ENCODE measurements around the gene KCNQ2.

KCNQ2 gene

DNA sequence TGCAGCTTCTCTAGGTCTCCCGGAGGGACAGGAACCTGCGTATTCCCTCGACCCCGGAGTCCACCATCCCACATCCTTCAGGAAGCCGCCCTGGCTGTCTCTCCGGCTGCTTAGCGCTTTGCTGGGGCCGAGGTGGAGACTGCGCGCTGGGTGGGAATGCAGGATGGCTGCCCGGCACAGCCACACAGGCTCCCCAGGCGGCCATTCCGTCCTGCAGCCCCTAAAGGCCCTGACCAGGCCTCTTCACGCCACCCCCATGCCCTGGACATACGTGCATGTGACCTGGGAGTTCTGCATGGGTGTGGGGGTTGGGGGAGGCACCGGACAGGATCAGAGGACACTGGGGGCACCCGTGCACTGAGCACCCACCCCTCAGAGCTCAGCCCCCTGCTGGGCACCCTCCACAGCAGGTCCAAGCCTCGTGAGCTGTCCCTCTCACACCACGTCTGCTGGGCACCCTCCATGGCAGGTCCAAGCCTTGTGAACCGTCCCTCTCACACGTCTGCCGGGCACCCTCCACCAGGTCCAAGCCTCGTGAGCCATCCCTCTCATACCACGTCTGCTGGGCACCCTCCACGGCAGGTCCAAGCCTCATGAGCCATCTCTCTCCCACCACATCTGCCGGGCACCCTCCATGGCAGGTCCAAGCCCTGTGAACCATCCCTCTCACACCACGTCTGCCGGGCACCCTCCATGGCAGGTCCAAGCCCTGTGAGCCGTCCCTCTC is 70.9 kb downstream of the KCNQ2 start:
- peak; percentile 23 for DNase-seq

DNA sequence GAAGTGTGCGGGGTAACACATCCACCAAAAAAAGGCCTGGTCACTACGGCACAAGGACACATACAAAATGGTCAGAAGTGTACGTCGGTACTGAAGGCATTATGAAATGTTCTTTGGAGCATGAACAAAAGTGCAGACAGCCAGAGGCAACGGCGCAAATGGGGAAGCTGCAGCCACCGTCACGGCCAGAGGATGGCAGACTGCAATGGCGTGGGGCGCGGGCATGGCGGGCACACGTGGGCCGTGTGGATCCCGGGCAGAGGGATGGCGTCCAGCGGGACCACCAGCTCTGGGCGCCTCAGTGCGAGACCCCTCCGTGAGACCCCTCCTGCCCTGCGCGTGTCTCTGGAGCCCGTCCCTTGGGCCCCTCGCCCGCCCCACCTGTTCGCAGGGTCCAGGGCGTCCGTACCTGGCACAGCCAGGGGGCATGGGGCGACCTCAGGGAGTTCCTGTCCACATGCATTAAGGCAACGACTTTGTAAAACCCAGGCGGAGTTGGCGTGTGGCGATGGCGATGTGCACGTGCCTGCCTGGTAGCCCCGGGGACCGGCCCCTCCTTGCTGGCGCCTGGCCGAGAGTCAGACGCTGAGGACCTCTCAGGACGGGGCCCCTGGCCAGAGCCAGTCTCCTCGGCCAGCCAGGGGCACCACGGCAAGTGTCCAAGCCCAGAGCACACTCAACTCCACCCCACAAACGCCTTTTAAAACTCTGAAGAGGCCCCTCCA is 71.8 kb downstream of the KCNQ2 start:
- peak; percentile 45 for DNase-seq

DNA sequence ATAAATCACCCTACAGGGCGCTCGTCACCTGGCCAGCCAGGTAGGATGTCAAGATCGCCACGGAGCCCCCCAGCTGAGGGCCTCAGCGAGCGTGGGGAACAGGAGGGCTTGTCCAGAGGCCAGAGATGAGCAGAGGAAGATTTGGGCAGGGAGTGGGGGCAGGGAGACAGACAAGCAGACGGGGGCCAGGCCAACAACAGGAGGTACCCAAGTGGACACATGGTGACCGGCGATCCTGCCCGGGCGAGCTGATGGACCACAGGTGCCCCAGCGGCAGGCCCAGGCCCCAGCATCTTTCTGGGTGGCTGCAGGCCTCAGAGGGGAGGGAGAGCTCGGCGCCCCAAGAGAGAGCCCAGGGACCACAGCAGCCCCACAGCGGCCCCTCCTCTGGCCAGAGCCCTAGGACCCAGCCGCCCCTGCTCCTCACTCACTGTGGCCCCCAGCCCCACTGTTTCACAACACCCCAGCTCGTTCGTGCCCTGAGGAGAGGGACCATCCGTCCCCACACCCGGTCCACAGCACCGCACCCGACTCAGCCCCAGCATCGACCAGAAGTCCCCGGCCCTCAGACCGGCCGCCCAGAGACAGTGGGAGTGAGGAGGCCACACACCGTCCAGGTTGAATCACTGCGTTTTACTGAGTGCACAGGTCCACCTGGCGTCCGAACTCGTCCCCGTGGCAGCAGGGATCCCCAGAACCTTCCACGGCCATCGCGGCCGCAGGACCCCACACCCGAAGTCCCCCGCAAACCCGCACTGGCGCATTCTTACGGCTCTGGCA is 72.7 kb downstream of the KCNQ2 start:
- DNase-seq, result peak; percentile 14

DNA sequence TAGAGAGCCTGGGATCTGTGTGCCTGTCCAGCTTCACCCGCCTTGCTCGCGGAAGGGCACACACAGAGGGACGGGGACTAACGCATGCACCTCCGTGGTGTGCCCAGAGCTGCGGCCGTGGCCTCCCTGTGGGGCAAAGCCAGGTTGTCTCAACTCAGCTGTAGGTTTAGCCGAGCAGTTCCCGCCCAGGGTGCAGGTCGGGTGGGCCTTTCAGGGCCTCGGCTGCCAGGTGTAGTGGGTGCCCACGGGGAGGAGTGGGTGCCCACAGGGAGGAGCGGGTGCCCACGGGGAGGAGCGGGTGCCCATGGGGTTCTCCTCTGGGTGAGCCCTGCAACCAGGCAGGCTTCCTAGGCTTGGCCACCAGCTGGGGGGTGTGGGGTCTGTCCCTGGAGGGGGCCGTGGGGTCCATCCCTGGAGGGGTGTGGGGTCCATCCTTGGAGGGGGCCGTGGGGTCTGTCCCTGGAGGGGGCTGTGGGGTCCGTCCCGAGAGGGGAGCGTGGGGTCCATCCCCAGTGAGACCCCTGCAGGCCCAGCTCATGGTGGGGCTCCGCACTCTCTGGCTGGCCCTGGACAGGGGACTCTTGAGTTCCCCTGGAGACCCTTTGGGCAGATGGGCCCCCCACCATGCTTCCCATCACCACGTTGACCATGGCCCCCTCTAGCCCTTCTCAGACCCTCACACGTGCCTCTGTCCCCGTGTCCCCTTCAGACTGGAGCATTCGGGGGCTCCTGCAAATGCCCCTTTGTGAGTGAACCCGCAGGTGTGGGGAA is 73.5 kb downstream of the KCNQ2 start:
- DNase-seq, result no peak

DNA sequence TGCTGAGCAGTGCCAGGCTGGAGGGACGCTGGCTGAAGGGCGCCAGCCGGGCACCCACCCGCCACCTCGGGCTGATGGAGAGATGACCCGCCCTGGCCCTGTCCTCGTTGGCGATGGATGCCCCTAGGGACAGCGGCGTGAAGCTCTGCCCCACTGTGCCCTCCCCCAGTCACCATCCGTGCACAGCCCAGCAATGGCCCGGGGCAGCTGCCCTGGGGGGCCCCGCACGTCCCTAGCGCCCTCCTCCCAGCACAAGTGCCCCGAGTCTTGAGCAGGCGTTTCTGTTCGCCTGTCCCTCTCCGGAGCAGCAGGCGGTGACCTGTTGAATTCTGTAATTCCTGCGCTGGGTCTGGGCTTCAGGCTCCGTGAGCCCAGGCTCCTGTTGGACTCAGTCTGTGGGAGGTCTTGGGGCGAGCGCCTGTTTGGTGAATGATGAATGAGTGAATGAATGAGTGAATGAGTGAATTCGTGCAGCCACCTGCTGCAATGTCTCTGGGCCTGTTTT is 74.5 kb downstream of the KCNQ2 start:
- peak; percentile 3 for DNase-seq

DNA sequence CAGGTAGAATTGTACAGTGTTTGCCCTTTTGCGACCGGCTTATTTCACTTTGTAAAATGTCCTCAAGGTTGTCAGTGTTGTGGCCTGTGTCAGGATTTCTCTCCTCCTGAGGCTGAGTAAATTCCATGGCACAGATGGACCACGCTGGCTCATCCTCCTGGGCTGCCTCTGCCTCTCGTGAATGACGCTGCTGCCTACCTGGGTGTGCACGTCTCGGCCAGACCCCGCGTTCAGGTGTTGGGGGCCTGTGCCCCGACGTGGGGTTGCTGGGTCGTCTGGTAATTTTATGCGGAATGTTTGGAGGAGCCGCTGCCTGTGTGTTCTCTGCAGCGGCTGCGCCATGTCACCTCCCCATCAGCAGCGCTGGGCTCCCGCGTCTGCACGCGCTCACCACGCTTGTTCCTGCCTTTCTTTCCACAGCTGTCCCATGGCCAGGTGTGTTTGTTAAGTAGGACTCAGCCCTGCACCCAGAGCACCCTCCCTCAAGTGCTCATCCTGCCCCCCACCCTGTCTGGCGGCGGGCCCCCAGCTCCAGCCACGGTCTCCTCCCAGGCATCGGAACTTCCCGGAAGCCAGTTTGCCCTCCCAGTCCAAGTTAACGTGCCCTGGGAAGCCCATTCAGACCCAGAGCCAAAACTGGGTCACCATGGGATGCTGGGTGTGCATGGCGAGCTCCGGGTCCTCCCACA is 75.2 kb downstream of the KCNQ2 start:
- DNase-seq, result peak; percentile 11

DNA sequence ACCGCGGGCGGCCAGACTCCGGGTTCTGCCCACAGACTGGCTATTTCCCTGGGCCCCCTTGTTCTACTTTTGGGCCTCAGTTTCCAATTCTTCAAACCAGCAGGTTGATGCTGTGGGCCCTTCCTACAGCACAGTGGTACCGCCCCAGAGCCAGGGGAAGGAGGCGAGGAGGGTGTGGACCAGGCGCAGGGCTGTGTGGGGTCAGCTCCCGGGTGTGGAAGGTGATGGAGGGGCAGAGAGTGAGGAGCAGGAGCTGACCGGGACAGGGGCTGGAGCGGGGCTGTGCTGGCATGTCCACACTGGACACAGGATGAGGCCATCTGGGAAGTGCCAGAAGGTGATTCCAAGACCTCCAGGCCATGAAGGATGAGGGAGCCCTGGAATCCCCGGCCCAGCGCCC is 76.2 kb downstream of the KCNQ2 start:
- no peak for DNase-seq

DNA sequence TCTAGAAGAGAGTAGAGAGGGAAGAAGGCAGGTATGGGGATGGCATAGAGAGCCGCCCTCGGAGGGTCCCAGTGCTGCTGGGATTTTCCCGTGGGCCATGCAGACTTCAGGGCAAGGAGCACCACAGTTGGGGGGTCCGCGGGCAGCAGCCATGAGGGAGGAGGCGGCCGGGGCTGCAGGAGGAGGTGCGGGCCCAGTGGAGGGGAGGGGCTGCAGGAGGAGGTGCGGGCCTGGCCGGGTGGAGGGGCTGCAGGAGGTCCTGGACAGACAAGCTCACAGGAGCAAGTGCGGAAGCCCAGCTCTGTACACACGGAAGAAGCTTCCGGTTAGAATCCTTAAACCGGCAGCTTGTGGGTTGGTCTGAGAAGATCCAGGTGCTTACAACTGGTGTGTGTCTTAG is 76.7 kb downstream of the KCNQ2 start:
- DNase-seq, result no peak

DNA sequence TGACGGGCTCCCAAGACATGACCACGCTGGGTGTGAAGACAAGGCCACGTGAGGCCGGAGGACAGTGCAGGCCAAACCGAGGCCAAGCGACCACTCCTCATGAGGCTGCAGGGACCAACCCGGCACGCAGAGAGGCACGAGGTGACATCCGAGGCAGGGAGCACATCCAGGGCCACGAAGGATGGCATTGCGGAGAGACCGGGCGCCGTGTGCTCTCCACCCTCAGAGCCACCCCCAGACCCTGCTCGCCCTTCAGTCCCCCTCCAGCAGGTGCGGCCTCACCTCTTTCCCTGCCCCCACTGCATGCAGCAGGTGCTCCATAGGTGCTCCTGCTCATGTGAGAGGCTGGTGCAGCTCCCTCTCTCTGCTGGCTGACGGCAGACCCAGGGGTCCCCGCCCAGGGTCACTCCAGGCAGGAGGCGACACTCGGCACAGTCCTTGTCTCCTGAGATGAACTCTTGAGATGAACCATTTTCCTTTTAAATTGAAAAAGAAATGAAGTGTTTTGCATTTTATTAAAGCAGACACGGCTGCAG is 77.5 kb downstream of the KCNQ2 start:
- no peak for DNase-seq

DNA sequence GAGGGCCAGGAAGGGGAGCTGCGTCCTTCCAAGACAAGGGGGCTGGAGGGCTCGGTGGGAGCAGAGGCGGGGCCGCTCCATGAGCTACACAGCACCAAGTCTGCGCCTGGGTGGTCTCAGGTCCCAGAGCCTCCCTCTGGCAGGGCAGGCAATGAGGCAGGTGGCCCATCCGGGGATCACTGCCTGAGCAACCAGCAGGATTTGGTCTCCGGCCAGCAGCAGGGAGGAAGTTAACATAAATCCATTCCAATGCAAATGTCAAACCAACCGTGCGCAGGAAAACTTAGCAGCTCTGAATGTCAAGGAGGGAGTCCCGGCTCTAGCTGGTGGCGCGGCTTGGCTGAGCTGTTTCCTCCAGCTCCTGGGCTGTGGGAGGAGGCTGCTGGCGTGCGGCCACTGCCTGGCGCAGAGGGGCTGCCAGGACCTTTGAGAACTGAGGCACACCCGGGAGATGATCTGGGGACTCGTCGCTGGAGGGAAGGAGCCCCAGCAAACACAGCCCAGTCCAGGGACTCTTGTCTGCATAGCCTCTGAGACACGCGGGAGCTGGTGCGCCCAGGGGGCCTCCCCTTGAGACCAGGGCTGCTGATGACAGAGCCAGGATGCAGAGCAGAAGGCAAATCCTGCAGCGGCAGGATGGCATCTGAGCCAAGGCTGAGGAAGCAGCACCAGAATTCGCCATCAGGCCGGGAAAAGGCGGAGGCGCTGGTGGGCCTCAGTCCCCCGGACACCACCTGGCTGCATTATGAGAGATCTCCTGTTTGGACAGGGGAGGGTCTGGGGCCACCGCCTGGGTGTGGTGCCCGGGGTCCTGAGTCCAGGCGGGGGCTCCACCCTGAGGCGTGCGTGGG is 78.2 kb downstream of the KCNQ2 start:
- peak; percentile 56 for DNase-seq

DNA sequence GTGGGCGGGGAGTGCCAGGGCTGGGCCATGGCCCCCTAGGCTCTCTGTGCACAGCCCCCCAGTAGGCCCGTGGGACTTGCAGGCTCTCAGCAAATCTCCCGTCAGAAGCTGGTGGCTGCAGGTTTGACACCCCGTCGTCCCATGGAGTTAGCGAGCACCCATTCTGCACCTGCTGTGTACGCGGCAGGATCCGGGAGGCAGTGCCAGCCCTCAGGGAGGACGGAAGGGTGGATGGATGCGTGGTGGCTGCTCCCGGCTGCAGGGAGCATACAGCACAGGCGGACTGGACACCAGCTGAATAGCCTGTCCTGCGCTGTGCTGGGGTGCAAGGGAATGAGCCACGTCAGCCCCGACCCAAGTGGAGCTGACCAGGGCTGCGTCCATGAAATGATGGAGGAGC is 78.9 kb downstream of the KCNQ2 start:
- peak; percentile 27 for DNase-seq

DNA sequence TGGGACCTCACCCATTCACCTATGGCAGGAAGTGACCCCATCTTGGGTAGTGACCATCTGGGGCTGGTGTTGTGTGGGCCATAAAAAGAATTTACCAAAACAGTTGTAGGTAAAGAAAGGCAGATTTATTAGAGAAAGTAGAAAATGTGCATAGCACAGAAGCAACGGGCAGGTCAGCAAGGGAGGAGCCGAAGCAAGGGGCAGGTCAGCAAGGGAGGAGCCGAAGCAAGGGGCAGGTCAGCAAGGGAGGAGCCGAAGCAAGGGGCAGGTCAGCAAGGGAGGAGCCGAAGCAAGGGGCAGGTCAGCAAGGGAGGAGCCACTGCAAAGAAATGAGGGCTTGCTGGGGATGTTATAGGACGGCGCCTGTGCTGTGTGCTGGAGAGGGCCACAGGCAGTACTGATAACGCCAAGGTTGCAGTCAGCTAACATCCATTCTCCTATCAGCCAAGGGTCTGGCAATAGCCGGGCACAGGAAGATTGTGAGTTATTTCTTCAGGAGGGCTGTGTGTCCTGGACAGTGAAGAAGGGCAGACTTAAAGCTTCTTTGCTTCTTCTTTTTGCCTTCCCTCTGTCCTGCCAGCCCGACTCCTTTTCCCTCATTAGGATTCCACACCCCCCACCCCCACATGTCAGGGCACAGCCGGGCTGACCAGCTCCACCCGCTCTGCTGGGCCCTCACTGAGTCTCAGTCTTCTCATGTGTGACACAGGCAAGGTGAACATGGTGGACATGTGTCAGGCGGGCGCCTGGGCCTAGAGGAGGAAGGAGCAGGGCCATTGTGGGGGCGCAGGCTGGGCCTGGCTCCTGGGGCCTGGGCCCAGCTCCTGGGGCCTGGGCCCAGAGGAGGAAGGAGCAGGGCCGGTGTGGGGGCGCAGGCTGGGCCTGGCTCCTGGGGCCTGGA is 79.7 kb downstream of the KCNQ2 start:
- no peak for DNase-seq

DNA sequence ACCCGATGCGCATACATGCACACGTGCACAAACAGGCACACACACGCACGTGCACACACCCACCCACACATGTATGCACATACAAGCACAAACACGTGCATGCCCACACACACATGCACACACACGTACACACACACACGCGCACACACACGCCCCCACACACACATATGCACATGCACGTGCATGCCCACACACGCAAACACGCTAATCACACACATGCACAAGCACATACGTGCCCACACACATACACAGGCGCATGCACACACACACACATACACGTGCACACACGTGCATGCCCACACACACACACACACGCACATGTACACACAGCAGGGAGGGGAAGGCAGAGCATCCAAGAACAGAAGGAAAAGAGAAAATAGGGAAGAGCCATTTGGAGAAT is 84.5 kb downstream of the KCNQ2 start:
- DNase-seq, result no peak

DNA sequence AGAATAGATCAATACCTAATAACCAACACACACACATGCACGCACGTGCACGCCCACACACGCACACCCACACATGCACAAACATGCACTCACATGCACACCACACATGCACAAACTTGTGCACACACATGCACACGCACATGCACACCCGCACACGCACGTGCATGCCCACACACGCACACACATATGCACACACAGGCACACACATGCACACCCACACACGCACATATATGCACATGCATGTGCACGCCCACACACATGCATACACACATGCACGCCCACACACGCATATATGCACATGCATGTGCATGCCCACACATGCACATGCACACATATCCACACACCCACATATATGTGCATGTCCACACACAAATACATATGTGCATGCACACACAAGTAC is 85.1 kb downstream of the KCNQ2 start:
- no peak for DNase-seq

DNA sequence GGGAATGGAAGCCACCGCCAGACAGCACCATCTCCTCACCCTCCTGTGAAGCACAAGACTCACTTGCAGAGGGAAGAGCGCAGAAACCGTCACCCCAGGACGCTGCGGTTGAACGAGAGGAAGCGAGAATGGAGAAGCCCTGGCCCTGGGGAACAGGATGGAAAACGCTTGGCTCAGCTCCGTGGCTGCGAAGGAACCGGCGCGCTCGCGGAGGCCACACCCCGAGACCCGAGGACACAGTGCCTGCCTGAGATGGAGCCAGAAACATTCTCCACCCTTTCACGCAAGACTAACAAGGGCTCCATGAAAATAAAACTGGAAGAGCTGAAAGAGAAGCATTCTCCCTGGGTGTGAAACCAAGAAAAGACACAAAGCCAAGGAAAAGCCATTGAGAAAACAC is 86.0 kb downstream of the KCNQ2 start:
- DNase-seq, result no peak

DNA sequence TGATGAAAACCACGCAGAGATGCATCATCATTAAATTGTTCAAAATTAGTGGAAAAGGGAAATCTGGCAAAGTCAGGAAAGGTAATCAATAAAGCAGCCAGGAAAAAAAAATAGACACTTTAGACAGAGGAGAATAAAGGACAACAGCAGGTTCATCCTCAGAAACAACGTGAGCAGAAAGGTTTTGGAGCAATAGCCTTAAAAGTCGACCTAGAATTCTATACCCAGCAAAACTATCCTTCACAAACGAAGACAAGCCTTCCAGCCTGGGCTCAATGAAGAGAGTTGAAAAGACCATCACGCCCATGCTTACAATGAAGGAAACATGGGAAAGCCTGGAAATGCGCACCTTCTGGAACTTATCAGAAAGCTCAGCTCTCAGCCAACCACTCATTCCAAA is 86.6 kb downstream of the KCNQ2 start:
- no peak for DNase-seq

DNA sequence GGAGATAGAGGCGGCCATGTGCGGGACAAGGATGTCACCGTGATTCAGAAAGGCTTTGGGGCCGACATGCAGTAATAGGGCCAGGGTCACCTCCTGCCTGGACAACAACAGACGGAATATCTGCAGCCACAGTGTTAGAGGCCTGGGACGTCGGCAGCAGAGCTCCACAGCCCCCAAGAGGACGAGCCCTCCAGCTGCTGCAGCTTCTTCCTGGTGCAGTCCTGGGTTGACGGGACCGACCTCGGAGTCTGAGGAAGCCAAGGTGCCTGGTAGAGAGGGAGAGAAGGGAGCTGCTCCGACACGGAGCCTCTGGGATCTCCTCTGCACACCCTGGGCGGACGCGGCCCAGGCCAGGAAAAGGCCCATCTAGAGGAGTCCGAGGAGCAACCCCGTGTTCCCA is 88.1 kb downstream of the KCNQ2 start:
- no peak for DNase-seq

DNA sequence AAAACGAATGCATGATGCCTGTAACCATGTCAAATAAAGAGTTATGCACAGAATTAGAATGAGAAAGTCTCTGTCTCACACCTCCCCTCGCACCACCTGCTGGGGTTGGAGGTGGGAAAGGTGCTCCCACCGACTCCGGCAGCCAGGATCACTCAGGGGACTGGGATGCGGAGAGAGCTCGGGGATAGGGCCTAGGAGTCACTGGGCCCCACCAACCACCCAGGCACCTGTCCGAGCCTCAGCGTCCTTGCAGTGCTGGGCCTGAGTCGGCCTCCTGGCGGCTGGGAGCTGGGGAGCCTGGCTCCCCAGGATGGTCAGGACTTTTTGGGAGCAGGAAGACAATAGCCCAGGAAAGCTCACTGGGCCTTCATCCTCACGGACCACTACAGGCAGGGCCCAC is 88.9 kb downstream of the KCNQ2 start:
- DNase-seq, result no peak

DNA sequence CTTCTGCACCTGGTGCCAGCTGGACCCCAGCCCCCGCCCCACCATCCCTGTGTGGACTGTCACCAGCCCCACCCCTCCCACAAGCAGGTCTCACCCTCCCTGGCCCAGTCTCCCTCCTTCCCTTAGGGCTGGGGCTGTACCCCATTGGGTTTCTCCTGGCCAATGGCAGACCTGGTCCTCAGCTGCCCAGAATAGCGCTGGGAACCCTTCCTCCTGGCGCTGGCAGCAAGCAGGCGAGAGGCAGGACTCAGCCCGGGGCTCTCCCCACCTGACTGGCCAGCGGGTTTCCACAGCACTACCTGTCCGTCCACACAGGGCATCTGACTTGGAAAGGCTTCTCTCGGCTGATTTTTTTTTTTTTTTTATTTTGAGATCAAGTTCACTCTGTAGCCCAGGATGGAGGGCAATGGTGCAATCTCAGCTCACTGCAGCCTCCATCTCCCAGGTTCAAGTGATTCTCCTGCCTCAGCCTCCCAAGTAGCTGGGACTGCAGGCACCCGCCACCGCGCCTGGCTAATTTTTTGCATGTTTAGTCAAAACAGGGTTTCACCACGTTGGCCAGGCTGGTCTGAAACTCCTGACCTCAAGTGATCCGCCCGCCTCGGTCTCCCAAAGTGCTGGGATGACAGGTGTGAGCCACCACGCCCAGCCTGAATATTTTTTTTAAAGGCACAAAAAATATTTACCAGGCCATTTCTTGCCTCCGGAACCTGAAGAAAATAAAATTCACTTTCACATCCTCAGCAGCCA is 89.7 kb downstream of the KCNQ2 start:
- DNase-seq, result no peak

All from retina (tissue), 1 donor.